Esophagus mucosa (tissue), 1 donor: Measurements from ENCODE around the gene LYPD3. TPM values are rescaled to one million over a fixed set of nuclear protein-coding genes. Genes with fewer than 3 reads are reported as not detected.
A peak's percentile ranks its signal among the peaks of the same experiment; 100 is the strongest.
"Not testable (repeated sequence)": the region's sequence is repeated elsewhere in the genome, so short reads cannot be mapped to it uniquely, and the experiment has no call there.

Source experiments
- ATAC-seq: fragments of 200-7000 bp; cut with Tn5 transposase; one replicate; pipeline ENCODE4 v1.9.1; 2020
- total RNA-seq: library from RNA; stranded (reverse); gene quantifications from one replicate; pipeline ENCODE4 v1.2.4, GENCODE V29; 2023
- donor health status: DM: yes; HTN: yes; CAD: no.

LYPD3 gene
- total RNA-seq, 1 donor from 2014 or later, result 739 TPM

GRCh38 chr19:43461303-43461702 lies 4.1 kb downstream of the LYPD3 start:
- ATAC-seq, result no peak

- no peak for ATAC-seq
These were observed 4.9 kb downstream of the LYPD3 start for GRCh38 chr19:43460362-43461016.

- peak; percentile 35 for ATAC-seq
These were observed 7.6 kb downstream of the LYPD3 start for GRCh38 chr19:43457809-43458208.

- ATAC-seq, result peak; percentile 40
These were observed 9.9 kb downstream of the LYPD3 start for GRCh38 chr19:43455321-43456113.

GRCh38 chr19:43454031-43454430 lies 11.4 kb downstream of the LYPD3 start:
- ATAC-seq, result no peak

GRCh38 chr19:43452582-43452981 lies 12.8 kb downstream of the LYPD3 start:
- ATAC-seq, result peak; percentile 80

- ATAC-seq, result no peak
These were observed 14.8 kb downstream of the LYPD3 start for GRCh38 chr19:43450545-43450997.

- no peak for ATAC-seq
These were observed 17.8 kb downstream of the LYPD3 start for GRCh38 chr19:43447655-43448054.

GRCh38 chr19:43446746-43447489 lies 18.5 kb downstream of the LYPD3 start:
- ATAC-seq, result peak; percentile 79

- no peak for ATAC-seq
These were observed 20.0 kb downstream of the LYPD3 start for GRCh38 chr19:43445426-43445825.

- ATAC-seq, result no peak
These were observed 20.7 kb downstream of the LYPD3 start for GRCh38 chr19:43444531-43445287.

GRCh38 chr19:43444091-43444490 lies 21.3 kb downstream of the LYPD3 start:
- ATAC-seq, result not testable (repeated sequence)

GRCh38 chr19:43441716-43442115 lies 23.7 kb downstream of the LYPD3 start:
- no peak for ATAC-seq

GRCh38 chr19:43439709-43440063 lies 25.7 kb downstream of the LYPD3 start:
- ATAC-seq, result no peak

GRCh38 chr19:43439032-43439708 lies 26.2 kb downstream of the LYPD3 start:
- peak; percentile 77 for ATAC-seq

- peak; percentile 68 for ATAC-seq
These were observed 26.9 kb downstream of the LYPD3 start for GRCh38 chr19:43438291-43439031.

GRCh38 chr19:43437712-43438111 lies 27.7 kb downstream of the LYPD3 start:
- no peak for ATAC-seq

GRCh38 chr19:43437284-43437683 lies 28.1 kb downstream of the LYPD3 start:
- ATAC-seq, result not testable (repeated sequence)

- no peak for ATAC-seq
These were observed 29.6 kb downstream of the LYPD3 start for GRCh38 chr19:43435775-43436174.

- ATAC-seq, result no peak
These were observed 31.7 kb downstream of the LYPD3 start for GRCh38 chr19:43433689-43434088.

GRCh38 chr19:43433358-43433673 lies 32.1 kb downstream of the LYPD3 start:
- no peak for ATAC-seq
